EH (cell line): Measurements from ENCODE around the gene RORB.

Experiments
- DNase-seq: peaks from one replicate; pipeline ENCODE4 v3.0.0-alpha.2; 2015; ENCODE audit warnings: low read depth

Gene RORB

GRCh38 chr9:74496819-74497747 is at the start of gene RORB:
Gene RORB (plus strand): TSS chr9:74497335. CDS start chr9:74497977, 642 bp downstream.
- DNase-seq: peak; percentile 32

- DNase-seq: no peak
These were observed 49.5 kb upstream of the RORB start for GRCh38 chr9:74447451-74448193.

- no peak for DNase-seq
These were observed 48.1 kb upstream of the RORB start for GRCh38 chr9:74449060-74449459.

GRCh38 chr9:74458832-74459231 is 38.3 kb upstream of the RORB start:
- no peak for DNase-seq

- DNase-seq: no peak
These were observed 33.3 kb upstream of the RORB start for GRCh38 chr9:74463825-74464224.

- DNase-seq: no peak
These were observed 18.5 kb upstream of the RORB start for GRCh38 chr9:74478606-74479005.

GRCh38 chr9:74479711-74480110 is 17.4 kb upstream of the RORB start:
- no peak for DNase-seq

GRCh38 chr9:74487395-74487794 is 9.7 kb upstream of the RORB start:
- DNase-seq: no peak

- DNase-seq: no peak
These were observed 3.6 kb upstream of the RORB start for GRCh38 chr9:74493512-74493911.

GRCh38 chr9:74494490-74494889 is 2.6 kb upstream of the RORB start:
- no peak for DNase-seq

GRCh38 chr9:74496406-74496805 is 729 bp upstream of the RORB start:
- no peak for DNase-seq

- DNase-seq: peak; percentile 19
These were observed 849 bp downstream of the RORB start for GRCh38 chr9:74497748-74498620.

- DNase-seq: no peak
These were observed 1.5 kb downstream of the RORB start for GRCh38 chr9:74498621-74499095.

GRCh38 chr9:74499111-74499601 is 2.0 kb downstream of the RORB start:
- DNase-seq: no peak

- DNase-seq: no peak
These were observed 2.8 kb downstream of the RORB start for GRCh38 chr9:74499770-74500583.

- DNase-seq: no peak
These were observed 3.4 kb downstream of the RORB start for GRCh38 chr9:74500584-74500924.

- no peak for DNase-seq
These were observed 4.4 kb downstream of the RORB start for GRCh38 chr9:74501570-74501969.

GRCh38 chr9:74503219-74503618 is 6.1 kb downstream of the RORB start:
- DNase-seq: no peak

GRCh38 chr9:74503666-74504065 is 6.5 kb downstream of the RORB start:
- DNase-seq: no peak

GRCh38 chr9:74511333-74511732 is 14.2 kb downstream of the RORB start:
- DNase-seq: no peak

- no peak for DNase-seq
These were observed 15.3 kb downstream of the RORB start for GRCh38 chr9:74512416-74512815.
